Breast epithelium (tissue), 4 donors: Measurements from ENCODE around the gene CORO1C. TPM values are rescaled to one million over a fixed set of nuclear protein-coding genes. Genes with fewer than 3 reads are reported as not detected.

ENCODE experiments used
- DNase-seq, 2 donors: peaks; one replicate each; pipeline ENCODE4 v3.0.0-alpha.2; 2019; ENCODE audit warnings: low spot score in 2 of 2
- H3K27ac ChIP-seq, 2 donors: fragments of 200-600 bp; sonication (generic) in 1 of 2; one replicate each; pipeline ENCODE4 v1.5.1; 2016 to 2019; ENCODE audit warnings: mild to moderate bottlenecking in 1 of 2
- H3K27me3 ChIP-seq, 2 donors: fragments of 200-600 bp; sonication (generic) in 1 of 2; one replicate each; pipeline versions ENCODE4 v1.5.1 to v1.6.0; 2017 to 2019; ENCODE audit warnings: control low read depth in 1 of 2, mild to moderate bottlenecking in 1 of 2
- H3K36me3 ChIP-seq: fragments of 200-600 bp; one replicate; pipeline ENCODE4 v1.5.1; 2019
- H3K4me1 ChIP-seq, 2 donors: fragments of 200-600 bp; sonication (generic); one replicate each; pipeline ENCODE4 v1.5.1; 2016 to 2019; ENCODE audit warnings: control low read depth in 1 of 2
- H3K4me3 ChIP-seq, 3 donors: fragments of 200-600 bp; sonication (generic); 1 replicate in 2 of 3; 2 replicates in 1 of 3; pipeline ENCODE4 v1.5.1; 2016 to 2019; ENCODE audit warnings: mild to moderate bottlenecking in 3 of 3, moderate library complexity in 2 of 3
- H3K9me3 ChIP-seq, 2 donors: fragments of 200-600 bp; sonication (generic) in 1 of 2; one replicate each; pipeline ENCODE4 v1.5.1; 2016 to 2019; ENCODE audit warnings: control low read depth in 1 of 2
- CTCF ChIP-seq, 3 donors: fragments of 450-650 bp; IDR thresholded peaks; one replicate each; pipeline ENCODE4 v1.5.1; 2016 to 2017; ENCODE audit warnings: antibody characterized with exemption in 3 of 3, mild to moderate bottlenecking in 3 of 3, moderate library complexity in 3 of 3
- POLR2A ChIP-seq: fragments of 450-650 bp; IDR thresholded peaks from one replicate; pipeline ENCODE4 v1.6.1; 2016; ENCODE audit warnings: antibody characterized with exemption, mild to moderate bottlenecking, moderate library complexity
- POLR2AphosphoS5 ChIP-seq, 3 donors: sonication (generic); formaldehyde crosslinking; IDR thresholded peaks; one replicate each; pipeline ENCODE4 v1.6.1; 2017; ENCODE audit warnings: antibody characterized with exemption in 3 of 3
- intact Hi-C: fragments of 100-400 bp; cut with DNase I; formaldehyde crosslinking; loops from one replicate; pipeline ENCODE4 v1.15.1; 2023; ENCODE audit warnings: low total_unique reads
- total RNA-seq, 3 donors: library from RNA; depleted of rRNA; stranded (reverse); fragments of >200 nt; gene quantifications; one replicate each; pipeline ENCODE4 v1.1.0, GENCODE V29; 2016

CORO1C gene
- total RNA-seq, 3 donors from 2014 or later, result 121 to 155 (median 149) TPM

- H3K4me1 ChIP-seq, result peaks cover 6 to 27% of the 10 kb centered on the region in 2 donors
- H3K36me3 ChIP-seq, result no peaks in the 10 kb centered on the region
- peak overlapping the region in 2 of 3 donors; percentile 15 to 43 for H3K4me3 ChIP-seq
- no peaks in the 10 kb centered on the region for H3K27me3 ChIP-seq
- TF ChIP-seq POLR2A (no peak), POLR2AphosphoS5 (IDR thresholded peaks at IDR 0.05) (peak in 2 of 3 donors; percentile 44 to 52), CTCF (IDR thresholded peaks at IDR 0.05) (no peak)
- intact Hi-C loops, result no loop called here
- no peaks in the 10 kb centered on the region for H3K9me3 ChIP-seq
- H3K27ac ChIP-seq, result peak overlapping the region; percentile 90 to 95
- peak in 1 of 2 donors; percentile 70 for DNase-seq
These were observed 35.0 kb downstream of the CORO1C start for GRCh38 chr12:108696111-108696995.

GRCh38 chr12:108694812-108695278 lies 36.5 kb downstream of the CORO1C start:
- H3K27me3 ChIP-seq, result no peaks in the 10 kb centered on the region
- intact Hi-C loops, result no loop called here
- H3K36me3 ChIP-seq, result no peaks in the 10 kb centered on the region
- H3K9me3 ChIP-seq, result no peaks in the 10 kb centered on the region
- peak overlapping the region; percentile 68 to 95 for H3K27ac ChIP-seq
- TF ChIP-seq POLR2A (no peak), POLR2AphosphoS5 (IDR thresholded peaks at IDR 0.05) (no peak), CTCF (IDR thresholded peaks at IDR 0.05) (no peak)
- peaks cover 6 to 39% of the 10 kb centered on the region in 2 donors for H3K4me1 ChIP-seq
- DNase-seq, result no peak
- no peak overlapping the region for H3K4me3 ChIP-seq

GRCh38 chr12:108693751-108694150 lies 37.6 kb downstream of the CORO1C start:
- Histone ChIP-seq H3K27ac (peak overlapping the region; percentile 97 to 99), H3K9me3 (no peaks in the 10 kb centered on the region), H3K4me3 (no peak overlapping the region), H3K27me3 (no peaks in the 10 kb centered on the region), H3K36me3 (no peaks in the 10 kb centered on the region), H3K4me1 (peaks cover 13 to 48% of the 10 kb centered on the region in 2 donors)
- no peak for TF ChIP-seq CTCF (IDR thresholded peaks at IDR 0.05)
- TF ChIP-seq POLR2AphosphoS5 (IDR thresholded peaks at IDR 0.05), result no peak
- no peak for TF ChIP-seq POLR2A
- DNase-seq, result no peak
- intact Hi-C loops, result no loop called here

- Histone ChIP-seq H3K9me3 (no peaks in the 10 kb centered on the region), H3K36me3 (no peaks in the 10 kb centered on the region), H3K27me3 (no peaks in the 10 kb centered on the region), H3K4me1 (peaks cover 13 to 48% of the 10 kb centered on the region in 2 donors), H3K4me3 (no peak overlapping the region), H3K27ac (peak overlapping the region; percentile 97 to 99)
- DNase-seq, result no peak
- intact Hi-C loops, result no loop called here
- no peak for TF ChIP-seq CTCF (IDR thresholded peaks at IDR 0.05)
- TF ChIP-seq POLR2A, result no peak
- TF ChIP-seq POLR2AphosphoS5 (IDR thresholded peaks at IDR 0.05), result no peak
These were observed 38.1 kb downstream of the CORO1C start for GRCh38 chr12:108693186-108693730.
